ENCODE data around the gene IMMP2L.

Gene IMMP2L

GRCh38 chr7:111184987-111185386, 377.3 kb downstream of the IMMP2L start:
- H3K4me1 ChIP-seq (ENCODE audit: control insufficient read depth, insufficient read depth, low read length): no peaks in the 10 kb centered on the region
- no peak overlapping the region for H3K9ac ChIP-seq (ENCODE audit: low read length)
- H3K27ac ChIP-seq (ENCODE audit: low read depth, low read length): no peak overlapping the region
- H3K36me3 ChIP-seq (ENCODE audit: control insufficient read depth, insufficient read depth, low read length): no peaks in the 10 kb centered on the region
- no peaks in the 10 kb centered on the region for H3K27me3 ChIP-seq (ENCODE audit: control insufficient read depth, insufficient read depth, low read length)
- no peaks in the 10 kb centered on the region for H3K9me3 ChIP-seq (ENCODE audit: control insufficient read depth, insufficient read depth, low read depth, low read length)
- no peak overlapping the region for H3K4me3 ChIP-seq (ENCODE audit: low read depth, low read length)

- no peak overlapping the region for H3K9ac ChIP-seq (ENCODE audit: low read length)
- H3K4me1 ChIP-seq (ENCODE audit: control insufficient read depth, insufficient read depth, low read length): no peaks in the 10 kb centered on the region
- no peak overlapping the region for H3K27ac ChIP-seq (ENCODE audit: low read depth, low read length)
- no peaks in the 10 kb centered on the region for H3K36me3 ChIP-seq (ENCODE audit: control insufficient read depth, insufficient read depth, low read length)
- H3K27me3 ChIP-seq (ENCODE audit: control insufficient read depth, insufficient read depth, low read length): no peaks in the 10 kb centered on the region
- H3K9me3 ChIP-seq (ENCODE audit: control insufficient read depth, insufficient read depth, low read depth, low read length): no peaks in the 10 kb centered on the region
- no peak overlapping the region for H3K4me3 ChIP-seq (ENCODE audit: low read depth, low read length)
Observed at GRCh38 chr7:111183321-111183720, 379.0 kb downstream of the IMMP2L start.

DNA sequence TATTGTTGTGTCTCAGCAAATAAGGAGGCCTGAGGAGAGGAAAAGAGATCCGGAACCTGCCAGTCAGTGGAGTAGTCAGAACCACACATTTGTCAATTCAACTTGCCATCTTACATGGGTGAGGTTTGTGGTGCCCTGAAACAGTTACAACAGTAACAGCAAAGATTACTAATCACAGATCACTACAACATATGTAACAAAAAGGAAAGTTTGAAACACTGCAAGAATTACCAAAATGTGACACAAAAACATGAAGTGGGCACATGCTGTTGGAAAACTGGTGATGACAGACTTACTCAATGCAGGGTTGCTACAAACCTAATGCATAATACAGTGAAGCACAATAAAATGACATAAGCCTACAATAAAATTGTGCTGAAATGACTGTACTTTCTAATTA, 382.0 kb downstream of the IMMP2L start:
- Histone ChIP-seq H3K9me3 (ENCODE audit: control insufficient read depth, insufficient read depth, low read depth, low read length) (no peaks in the 10 kb centered on the region), H3K27ac (ENCODE audit: low read depth, low read length) (no peak overlapping the region), H3K9ac (ENCODE audit: low read length) (no peak overlapping the region), H3K36me3 (ENCODE audit: control insufficient read depth, insufficient read depth, low read length) (no peaks in the 10 kb centered on the region), H3K27me3 (ENCODE audit: control insufficient read depth, insufficient read depth, low read length) (no peaks in the 10 kb centered on the region), H3K4me3 (ENCODE audit: low read depth, low read length) (no peak overlapping the region), H3K4me1 (ENCODE audit: control insufficient read depth, insufficient read depth, low read length) (no peaks in the 10 kb centered on the region)

DNA sequence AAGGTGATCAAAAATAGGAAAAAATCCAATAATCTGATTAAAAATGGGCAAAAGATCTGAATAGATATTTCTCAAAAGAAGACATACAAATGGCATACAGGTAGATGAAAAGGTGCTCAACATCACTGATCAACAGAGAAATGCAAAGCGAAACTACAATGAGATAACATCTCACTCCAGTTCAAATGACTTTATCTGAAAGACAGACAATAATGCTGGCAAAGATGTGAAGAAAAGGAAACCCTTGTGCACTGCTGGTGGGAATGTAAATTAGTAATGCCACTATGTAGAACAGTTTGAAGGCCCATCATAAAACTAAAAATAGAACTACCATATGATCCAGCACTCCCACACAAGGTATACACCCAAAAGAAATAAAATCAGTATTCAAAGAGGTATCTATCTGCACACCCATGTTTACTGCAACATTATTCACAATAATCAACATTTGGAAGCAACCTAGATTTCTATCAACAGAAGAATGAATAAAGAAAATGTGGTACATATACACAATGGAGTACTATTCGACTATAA, 386.3 kb downstream of the IMMP2L start:
- Histone ChIP-seq H3K4me1 (ENCODE audit: control insufficient read depth, insufficient read depth, low read length) (no peaks in the 10 kb centered on the region), H3K9ac (ENCODE audit: low read length) (no peak overlapping the region), H3K36me3 (ENCODE audit: control insufficient read depth, insufficient read depth, low read length) (no peaks in the 10 kb centered on the region), H3K27me3 (ENCODE audit: control insufficient read depth, insufficient read depth, low read length) (no peaks in the 10 kb centered on the region), H3K27ac (ENCODE audit: low read depth, low read length) (no peak overlapping the region), H3K9me3 (ENCODE audit: control insufficient read depth, insufficient read depth, low read depth, low read length) (no peaks in the 10 kb centered on the region), H3K4me3 (ENCODE audit: low read depth, low read length) (no peak overlapping the region)

GRCh38 chr7:111174510-111174909, 387.8 kb downstream of the IMMP2L start:
- H3K4me1 ChIP-seq (ENCODE audit: control insufficient read depth, insufficient read depth, low read length): no peaks in the 10 kb centered on the region
- no peak overlapping the region for H3K27ac ChIP-seq (ENCODE audit: low read depth, low read length)
- no peak overlapping the region for H3K9ac ChIP-seq (ENCODE audit: low read length)
- H3K9me3 ChIP-seq (ENCODE audit: control insufficient read depth, insufficient read depth, low read depth, low read length): no peaks in the 10 kb centered on the region
- H3K4me3 ChIP-seq (ENCODE audit: low read depth, low read length): no peak overlapping the region
- H3K36me3 ChIP-seq (ENCODE audit: control insufficient read depth, insufficient read depth, low read length): no peaks in the 10 kb centered on the region
- no peaks in the 10 kb centered on the region for H3K27me3 ChIP-seq (ENCODE audit: control insufficient read depth, insufficient read depth, low read length)

- Histone ChIP-seq H3K27ac (ENCODE audit: low read depth, low read length) (no peak overlapping the region), H3K9ac (ENCODE audit: low read length) (no peak overlapping the region), H3K36me3 (ENCODE audit: control insufficient read depth, insufficient read depth, low read length) (no peaks in the 10 kb centered on the region)
Observed at GRCh38 chr7:111173990-111174389, 388.3 kb downstream of the IMMP2L start.

DNA sequence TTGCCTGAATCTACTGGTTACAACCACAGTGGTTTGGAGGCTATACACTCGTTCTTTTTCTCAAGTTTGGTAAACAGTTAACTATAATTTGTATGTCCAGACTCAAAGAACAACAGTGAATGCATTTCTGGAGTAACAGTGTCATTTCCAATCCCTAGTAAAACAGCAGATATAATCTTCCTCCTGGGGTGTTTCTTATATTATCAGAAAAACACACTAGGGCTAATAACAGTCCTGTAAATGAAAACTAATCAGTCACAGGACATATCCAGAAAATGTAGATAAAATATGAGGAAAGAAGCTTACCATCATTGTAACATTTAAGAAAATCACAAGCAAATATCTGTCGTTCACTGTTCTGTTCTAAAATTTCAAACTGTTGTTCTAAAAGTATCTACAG, 388.8 kb downstream of the IMMP2L start:
- H3K4me3 ChIP-seq (ENCODE audit: low read depth, low read length): no peak overlapping the region
- no peaks in the 10 kb centered on the region for H3K9me3 ChIP-seq (ENCODE audit: control insufficient read depth, insufficient read depth, low read depth, low read length)
- H3K36me3 ChIP-seq (ENCODE audit: control insufficient read depth, insufficient read depth, low read length): no peaks in the 10 kb centered on the region
- H3K9ac ChIP-seq (ENCODE audit: low read length): no peak overlapping the region
- no peaks in the 10 kb centered on the region for H3K4me1 ChIP-seq (ENCODE audit: control insufficient read depth, insufficient read depth, low read length)
- H3K27me3 ChIP-seq (ENCODE audit: control insufficient read depth, insufficient read depth, low read length): no peaks in the 10 kb centered on the region
- no peak overlapping the region for H3K27ac ChIP-seq (ENCODE audit: low read depth, low read length)

More at GRCh38 chr7:111173990-111174389, 388.3 kb downstream of the IMMP2L start:
- no peaks in the 10 kb centered on the region for H3K4me1 ChIP-seq (ENCODE audit: control insufficient read depth, insufficient read depth, low read length)
- no peaks in the 10 kb centered on the region for H3K9me3 ChIP-seq (ENCODE audit: control insufficient read depth, insufficient read depth, low read depth, low read length)
- H3K4me3 ChIP-seq (ENCODE audit: low read depth, low read length): no peak overlapping the region
- no peaks in the 10 kb centered on the region for H3K27me3 ChIP-seq (ENCODE audit: control insufficient read depth, insufficient read depth, low read length)

DNA sequence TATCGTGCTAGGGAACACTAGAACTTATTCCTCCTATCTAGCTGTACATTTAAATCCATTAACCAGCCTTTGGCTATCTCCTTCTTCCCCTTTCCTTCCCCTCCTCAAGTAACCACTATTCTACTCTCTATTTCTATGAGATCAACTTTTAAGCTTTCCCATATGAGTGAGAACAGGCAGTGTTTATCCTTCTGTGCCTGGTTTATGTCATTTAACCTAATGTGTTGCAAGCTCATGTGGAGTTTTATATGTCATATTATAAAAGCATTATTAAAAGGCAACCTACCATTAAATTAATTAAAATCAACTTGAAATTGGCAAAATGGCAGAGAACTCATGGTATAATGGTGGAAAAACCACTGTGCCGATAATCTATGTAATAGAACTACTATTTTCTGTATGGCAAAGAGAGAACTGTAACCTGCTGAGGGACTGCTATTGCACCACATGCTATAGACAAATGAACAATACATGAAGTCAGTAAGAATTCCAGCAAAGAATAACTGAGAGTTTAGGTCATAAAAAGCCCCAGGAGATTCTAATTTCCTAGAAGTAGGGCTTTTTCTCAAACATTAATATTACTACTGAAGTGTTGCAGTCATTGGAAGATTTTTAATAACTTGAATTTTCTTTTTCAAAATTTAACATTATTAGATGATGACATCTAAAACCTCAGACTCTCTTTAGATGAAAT, 389.6 kb downstream of the IMMP2L start:
- Histone ChIP-seq H3K36me3 (ENCODE audit: control insufficient read depth, insufficient read depth, low read length) (no peaks in the 10 kb centered on the region), H3K9me3 (ENCODE audit: control insufficient read depth, insufficient read depth, low read depth, low read length) (no peaks in the 10 kb centered on the region), H3K9ac (ENCODE audit: low read length) (no peak overlapping the region), H3K4me3 (ENCODE audit: low read depth, low read length) (no peak overlapping the region), H3K27me3 (ENCODE audit: control insufficient read depth, insufficient read depth, low read length) (no peaks in the 10 kb centered on the region), H3K4me1 (ENCODE audit: control insufficient read depth, insufficient read depth, low read length) (no peaks in the 10 kb centered on the region), H3K27ac (ENCODE audit: low read depth, low read length) (no peak overlapping the region)

- Histone ChIP-seq H3K4me1 (ENCODE audit: control insufficient read depth, insufficient read depth, low read length) (no peaks in the 10 kb centered on the region), H3K4me3 (ENCODE audit: low read depth, low read length) (no peak overlapping the region), H3K27me3 (ENCODE audit: control insufficient read depth, insufficient read depth, low read length) (no peaks in the 10 kb centered on the region), H3K9me3 (ENCODE audit: control insufficient read depth, insufficient read depth, low read depth, low read length) (no peaks in the 10 kb centered on the region), H3K9ac (ENCODE audit: low read length) (no peak overlapping the region), H3K36me3 (ENCODE audit: control insufficient read depth, insufficient read depth, low read length) (no peaks in the 10 kb centered on the region), H3K27ac (ENCODE audit: low read depth, low read length) (no peak overlapping the region)
Observed at GRCh38 chr7:111168182-111168581, 394.1 kb downstream of the IMMP2L start.

GRCh38 chr7:111164442-111164841, 397.9 kb downstream of the IMMP2L start:
- Histone ChIP-seq H3K4me3 (ENCODE audit: low read depth, low read length) (no peak overlapping the region), H3K9me3 (ENCODE audit: control insufficient read depth, insufficient read depth, low read depth, low read length) (no peaks in the 10 kb centered on the region), H3K27ac (ENCODE audit: low read depth, low read length) (no peak overlapping the region), H3K9ac (ENCODE audit: low read length) (no peak overlapping the region), H3K36me3 (ENCODE audit: control insufficient read depth, insufficient read depth, low read length) (no peaks in the 10 kb centered on the region), H3K4me1 (ENCODE audit: control insufficient read depth, insufficient read depth, low read length) (no peaks in the 10 kb centered on the region), H3K27me3 (ENCODE audit: control insufficient read depth, insufficient read depth, low read length) (no peaks in the 10 kb centered on the region)

GRCh38 chr7:111162692-111163091, 399.6 kb downstream of the IMMP2L start:
- Histone ChIP-seq H3K9me3 (ENCODE audit: control insufficient read depth, insufficient read depth, low read depth, low read length) (no peaks in the 10 kb centered on the region), H3K27me3 (ENCODE audit: control insufficient read depth, insufficient read depth, low read length) (no peaks in the 10 kb centered on the region), H3K27ac (ENCODE audit: low read depth, low read length) (no peak overlapping the region), H3K4me3 (ENCODE audit: low read depth, low read length) (no peak overlapping the region), H3K36me3 (ENCODE audit: control insufficient read depth, insufficient read depth, low read length) (no peaks in the 10 kb centered on the region), H3K4me1 (ENCODE audit: control insufficient read depth, insufficient read depth, low read length) (no peaks in the 10 kb centered on the region), H3K9ac (ENCODE audit: low read length) (no peak overlapping the region)

Data from HUES6 (cell line).